ENCODE results near the gene JUP. TPM values are rescaled to one million over a fixed set of nuclear protein-coding genes. Genes with fewer than 3 reads are reported as not detected.

The JUP gene
- total and polyA plus RNA-seq, 2 of the 13 experiments (the other 11 are each of a cell fraction or from before 2014, with no cell fraction given): 12.1 to 20.6 TPM

DNA sequence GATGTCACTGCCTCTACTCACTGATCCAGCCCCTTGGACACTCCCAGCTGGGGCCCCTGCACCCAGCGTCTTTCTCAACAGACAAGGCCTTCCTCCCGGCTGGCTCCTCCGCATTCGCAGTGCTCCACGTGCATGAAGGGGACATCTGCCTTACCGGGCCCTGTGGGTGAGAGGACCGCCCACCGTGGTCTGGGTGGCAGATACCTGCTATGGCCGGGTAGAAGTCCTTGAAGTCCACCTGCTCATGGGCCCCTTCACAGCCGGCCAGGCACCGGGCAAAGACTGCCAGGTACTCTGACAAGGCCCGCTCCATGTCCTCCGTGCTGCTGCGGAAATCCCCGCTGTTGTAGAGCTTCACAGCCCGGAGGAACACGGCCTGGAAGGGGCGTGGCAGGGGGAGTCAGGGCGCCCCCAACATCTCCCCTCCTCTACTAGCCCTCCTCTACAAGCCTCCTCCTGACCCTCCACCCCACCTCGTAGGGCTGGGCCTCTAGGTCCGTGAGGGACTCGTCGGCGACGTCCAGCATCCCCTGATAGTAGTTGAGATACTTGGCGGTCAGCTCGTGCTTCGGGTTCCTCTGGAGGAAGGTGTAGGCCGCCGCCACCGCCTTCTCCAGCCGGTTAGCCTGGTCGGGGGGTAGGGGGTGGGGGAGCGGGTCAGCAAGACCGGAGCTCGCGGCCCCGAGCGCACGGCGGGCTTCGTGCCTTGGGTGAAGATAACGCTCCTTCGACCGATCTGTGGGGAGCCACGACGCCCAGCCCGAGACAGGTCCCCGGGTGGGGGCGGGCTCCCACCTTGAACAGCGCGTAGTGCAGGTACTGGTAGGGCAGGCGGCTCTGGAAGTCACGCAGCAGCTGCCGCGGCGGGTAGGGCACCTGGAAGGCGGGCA is 24.4 kb upstream of the JUP start (continued):
- no peak for TF ChIP-seq ZNF781 (CRISPR knock-in tag; IDR thresholded peaks at IDR 0.05; ENCODE audit: borderline replicate concordance, not compliant biosample characterization)
- no peak for TF ChIP-seq ZBTB1 (CRISPR knock-in tag; IDR thresholded peaks at IDR 0.05; ENCODE audit: borderline replicate concordance)
- TF ChIP-seq, protein P1, sequence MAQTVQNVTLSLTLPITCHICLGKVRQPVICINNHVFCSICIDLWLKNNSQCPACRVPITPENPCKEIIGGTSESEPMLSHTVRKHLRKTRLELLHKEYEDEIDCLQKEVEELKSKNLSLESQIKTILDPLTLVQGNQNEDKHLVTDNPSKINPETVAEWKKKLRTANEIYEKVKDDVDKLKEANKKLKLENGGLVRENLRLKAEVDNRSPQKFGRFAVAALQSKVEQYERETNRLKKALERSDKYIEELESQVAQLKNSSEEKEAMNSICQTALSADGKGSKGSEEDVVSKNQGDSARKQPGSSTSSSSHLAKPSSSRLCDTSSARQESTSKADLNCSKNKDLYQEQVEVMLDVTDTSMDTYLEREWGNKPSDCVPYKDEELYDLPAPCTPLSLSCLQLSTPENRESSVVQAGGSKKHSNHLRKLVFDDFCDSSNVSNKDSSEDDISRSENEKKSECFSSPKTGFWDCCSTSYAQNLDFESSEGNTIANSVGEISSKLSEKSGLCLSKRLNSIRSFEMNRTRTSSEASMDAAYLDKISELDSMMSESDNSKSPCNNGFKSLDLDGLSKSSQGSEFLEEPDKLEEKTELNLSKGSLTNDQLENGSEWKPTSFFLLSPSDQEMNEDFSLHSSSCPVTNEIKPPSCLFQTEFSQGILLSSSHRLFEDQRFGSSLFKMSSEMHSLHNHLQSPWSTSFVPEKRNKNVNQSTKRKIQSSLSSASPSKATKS (CRISPR knock-in tag; IDR thresholded peaks at IDR 0.05): peak; percentile 51; the same call in 1 of the 2 replicates
- TF ChIP-seq EZH2 (conservative IDR thresholded peaks at IDR 0.05; ENCODE audit: low read depth, low read length): no peak
- TF ChIP-seq KDM6A (CRISPR knock-in tag; IDR thresholded peaks at IDR 0.05; ENCODE audit: low read depth): no peak; the same call in 1 of the 2 replicates
- TF ChIP-seq ZFP91 (CRISPR knock-in tag; IDR thresholded peaks at IDR 0.05; ENCODE audit: borderline replicate concordance): peak; percentile 84; the same call in 1 of the 2 replicates
- no peak for TF ChIP-seq RAD51 (IDR thresholded peaks at IDR 0.05; ENCODE audit: borderline replicate concordance)
- no peak for TF ChIP-seq SMARCC2 (IDR thresholded peaks at IDR 0.05)
- no peak for TF ChIP-seq ZNF431 (CRISPR knock-in tag; IDR thresholded peaks at IDR 0.05; ENCODE audit: borderline replicate concordance, low read depth)
- no peak for TF ChIP-seq ZNF101 (CRISPR knock-in tag; IDR thresholded peaks at IDR 0.05; ENCODE audit: borderline replicate concordance, low read depth)
- no peak for TF ChIP-seq ZSCAN31 (CRISPR knock-in tag; IDR thresholded peaks at IDR 0.05; ENCODE audit: low read depth)
- TF ChIP-seq, protein P2, sequence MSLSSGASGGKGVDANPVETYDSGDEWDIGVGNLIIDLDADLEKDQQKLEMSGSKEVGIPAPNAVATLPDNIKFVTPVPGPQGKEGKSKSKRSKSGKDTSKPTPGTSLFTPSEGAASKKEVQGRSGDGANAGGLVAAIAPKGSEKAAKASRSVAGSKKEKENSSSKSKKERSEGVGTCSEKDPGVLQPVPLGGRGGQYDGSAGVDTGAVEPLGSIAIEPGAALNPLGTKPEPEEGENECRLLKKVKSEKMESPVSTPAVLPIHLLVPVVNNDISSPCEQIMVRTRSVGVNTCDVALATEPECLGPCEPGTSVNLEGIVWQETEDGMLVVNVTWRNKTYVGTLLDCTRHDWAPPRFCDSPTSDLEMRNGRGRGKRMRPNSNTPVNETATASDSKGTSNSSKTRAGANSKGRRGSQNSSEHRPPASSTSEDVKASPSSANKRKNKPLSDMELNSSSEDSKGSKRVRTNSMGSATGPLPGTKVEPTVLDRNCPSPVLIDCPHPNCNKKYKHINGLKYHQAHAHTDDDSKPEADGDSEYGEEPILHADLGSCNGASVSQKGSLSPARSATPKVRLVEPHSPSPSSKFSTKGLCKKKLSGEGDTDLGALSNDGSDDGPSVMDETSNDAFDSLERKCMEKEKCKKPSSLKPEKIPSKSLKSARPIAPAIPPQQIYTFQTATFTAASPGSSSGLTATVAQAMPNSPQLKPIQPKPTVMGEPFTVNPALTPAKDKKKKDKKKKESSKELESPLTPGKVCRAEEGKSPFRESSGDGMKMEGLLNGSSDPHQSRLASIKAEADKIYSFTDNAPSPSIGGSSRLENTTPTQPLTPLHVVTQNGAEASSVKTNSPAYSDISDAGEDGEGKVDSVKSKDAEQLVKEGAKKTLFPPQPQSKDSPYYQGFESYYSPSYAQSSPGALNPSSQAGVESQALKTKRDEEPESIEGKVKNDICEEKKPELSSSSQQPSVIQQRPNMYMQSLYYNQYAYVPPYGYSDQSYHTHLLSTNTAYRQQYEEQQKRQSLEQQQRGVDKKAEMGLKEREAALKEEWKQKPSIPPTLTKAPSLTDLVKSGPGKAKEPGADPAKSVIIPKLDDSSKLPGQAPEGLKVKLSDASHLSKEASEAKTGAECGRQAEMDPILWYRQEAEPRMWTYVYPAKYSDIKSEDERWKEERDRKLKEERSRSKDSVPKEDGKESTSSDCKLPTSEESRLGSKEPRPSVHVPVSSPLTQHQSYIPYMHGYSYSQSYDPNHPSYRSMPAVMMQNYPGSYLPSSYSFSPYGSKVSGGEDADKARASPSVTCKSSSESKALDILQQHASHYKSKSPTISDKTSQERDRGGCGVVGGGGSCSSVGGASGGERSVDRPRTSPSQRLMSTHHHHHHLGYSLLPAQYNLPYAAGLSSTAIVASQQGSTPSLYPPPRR (CRISPR knock-in tag; IDR thresholded peaks at IDR 0.05; ENCODE audit: borderline replicate concordance): no peak; the same call in none of the 2 replicates
- 0 out of 2 replicates have a peak, but pooled peaks have one; percentile 26 for TF ChIP-seq TGIF2 (CRISPR knock-in tag; IDR thresholded peaks at IDR 0.05)
- TF ChIP-seq ZNF737 (CRISPR knock-in tag; IDR thresholded peaks at IDR 0.05; ENCODE audit: borderline replicate concordance): no peak; the same call in 1 of the 2 replicates
- no peak for TF ChIP-seq ATF2 (CRISPR knock-in tag; IDR thresholded peaks at IDR 0.05)
- no peak for TF ChIP-seq ZBTB26 (CRISPR knock-in tag; IDR thresholded peaks at IDR 0.05; ENCODE audit: borderline replicate concordance)
